NCI-H187 (cell line): Measurements from ENCODE around the gene MRPL52.
"Not testable (repeated sequence)": the region's sequence is repeated elsewhere in the genome, so short reads cannot be mapped to it uniquely, and the experiment has no call there.

ENCODE experiments used
- DNase-seq, 2 experiments: peaks; one replicate each; lab custom pipeline; 2025; lab: John Stamatoyannopoulos, UW

The MRPL52 gene

GRCh38 chr14:22829661-22830442 is at the start of gene MRPL52:
TSS of gene MRPL52 (plus strand) at chr14:22829887. CDS start at chr14:22829913, 26 bp downstream.
- DNase-seq: peak; percentile 74 to 90

GRCh38 chr14:22780105-22780679 is 49.5 kb upstream of the MRPL52 start:
- DNase-seq: no peak

- no peak for DNase-seq
These were observed 48.8 kb upstream of the MRPL52 start for GRCh38 chr14:22780941-22781300.

GRCh38 chr14:22781301-22781991 is 48.2 kb upstream of the MRPL52 start:
- no peak for DNase-seq

GRCh38 chr14:22786685-22787084 is 43.0 kb upstream of the MRPL52 start:
- DNase-seq: no peak

- no peak for DNase-seq
These were observed 38.4 kb upstream of the MRPL52 start for GRCh38 chr14:22791301-22791700.

GRCh38 chr14:22792158-22792557 is 37.5 kb upstream of the MRPL52 start:
- no peak for DNase-seq

GRCh38 chr14:22793550-22793949 is 36.1 kb upstream of the MRPL52 start:
- not testable (repeated sequence) for DNase-seq

- DNase-seq: no peak
These were observed 35.7 kb upstream of the MRPL52 start for GRCh38 chr14:22793976-22794375.

- no peak for DNase-seq
These were observed 35.1 kb upstream of the MRPL52 start for GRCh38 chr14:22794551-22794951.

GRCh38 chr14:22796087-22796707 is 33.5 kb upstream of the MRPL52 start:
- no peak for DNase-seq

GRCh38 chr14:22797017-22797917 is 32.4 kb upstream of the MRPL52 start:
- no peak for DNase-seq

GRCh38 chr14:22798528-22798927 is 31.2 kb upstream of the MRPL52 start:
- DNase-seq: no peak

- no peak for DNase-seq
These were observed 29.3 kb upstream of the MRPL52 start for GRCh38 chr14:22800346-22800745.

- no peak for DNase-seq
These were observed 28.0 kb upstream of the MRPL52 start for GRCh38 chr14:22801716-22802115.

GRCh38 chr14:22802860-22803686 is 26.6 kb upstream of the MRPL52 start:
- DNase-seq: no peak

GRCh38 chr14:22803687-22803974 is 26.1 kb upstream of the MRPL52 start:
- no peak for DNase-seq

GRCh38 chr14:22805235-22805634 is 24.5 kb upstream of the MRPL52 start:
- DNase-seq: not testable (repeated sequence)

- no peak for DNase-seq
These were observed 22.1 kb upstream of the MRPL52 start for GRCh38 chr14:22807432-22808087.
